SJCRH30 (cell line): Measurements from ENCODE around the gene LRIF1. TPM values are rescaled to one million over a fixed set of nuclear protein-coding genes. Genes with fewer than 3 reads are reported as not detected.

Experiments used
- total RNA-seq: library from RNA; depleted of rRNA; stranded (reverse); fragments of >200 nt; shearing (Covaris generic); gene quantifications from 2 replicates; pipeline ENCODE4 v1.2.3, GENCODE V29; 2014; rRNA removed

The LRIF1 gene
- total RNA-seq, 1 experiment from 2014 or later, result 45.3 TPM

Other genes with a start within 250 kb of the LRIF1 start
- gene CD53, start 90.8 kb downstream of the LRIF1 start, total RNA-seq, result 0.08 and 0.15 TPM in 2 replicates
- gene DRAM2, start 176.2 kb upstream of the LRIF1 start, total RNA-seq, result 47.3 and 56.1 TPM in 2 replicates
- gene CEPT1, start 176.3 kb upstream of the LRIF1 start, total RNA-seq, result 31.0 and 39.4 TPM in 2 replicates
- not detected in 2 replicates for gene DENND2D, start 236.7 kb upstream of the LRIF1 start, total RNA-seq